ENCODE data around the gene AKAP13. TPM values are rescaled to one million over a fixed set of nuclear protein-coding genes. Genes with fewer than 3 reads are reported as not detected.

AKAP13 gene
- total RNA-seq (72.5 and 108 TPM in 2 replicates), polyA plus RNA-seq (53.1 and 86.9 TPM in 2 replicates)

- H3K27ac ChIP-seq, result peak within 1 kb of the TSS; percentile 97
- peaks cover 16% of the 10 kb centered on the region for H3K4me1 ChIP-seq (ENCODE audit: low read depth)
- no peaks in the 10 kb centered on the region for H3K27me3 ChIP-seq
- H3K4me3 ChIP-seq, result peak within 1 kb of the TSS; percentile 96
- no peaks in the 10 kb centered on the region for H3K9me3 ChIP-seq (ENCODE audit: low read depth)
- peak; percentile 98 to 99 for DNase-seq (ENCODE audit: low read depth in 1 of 2, low spot score in 1 of 2)
- TF ChIP-seq CTCF (IDR thresholded peaks at IDR 0.05; ENCODE audit: low read depth, low read length), result no peak
- no peaks in the 10 kb centered on the region for H3K36me3 ChIP-seq
These were observed at the start of gene AKAP13 for GRCh38 chr15:85380217-85380811. TSS of gene AKAP13 (plus strand) at chr15:85380603. CDS start at chr15:85485721, 105,118 bp downstream.

GRCh38 chr15:85330901-85331588, 49.4 kb upstream of the AKAP13 start:
- H3K4me3 ChIP-seq, result no peak overlapping the region
- peak; percentile 97 for TF ChIP-seq CTCF (IDR thresholded peaks at IDR 0.05; ENCODE audit: low read depth, low read length)
- H3K4me1 ChIP-seq (ENCODE audit: low read depth), result peaks cover 29% of the 10 kb centered on the region
- H3K9me3 ChIP-seq (ENCODE audit: low read depth), result no peaks in the 10 kb centered on the region
- peak overlapping the region; percentile 85 for H3K27ac ChIP-seq
- H3K27me3 ChIP-seq, result no peaks in the 10 kb centered on the region
- DNase-seq (ENCODE audit: low read depth in 1 of 2, low spot score in 1 of 2), result peak; percentile 92 to 95
- H3K36me3 ChIP-seq, result no peaks in the 10 kb centered on the region

- no peak for DNase-seq (ENCODE audit: low read depth in 1 of 2, low spot score in 1 of 2)
- Histone ChIP-seq H3K36me3 (no peaks in the 10 kb centered on the region), H3K4me3 (no peak overlapping the region), H3K27me3 (no peaks in the 10 kb centered on the region), H3K9me3 (ENCODE audit: low read depth) (no peaks in the 10 kb centered on the region), H3K4me1 (ENCODE audit: low read depth) (peaks cover 31% of the 10 kb centered on the region), H3K27ac (peak overlapping the region; percentile 85)
- no peak for TF ChIP-seq CTCF (IDR thresholded peaks at IDR 0.05; ENCODE audit: low read depth, low read length)
These were observed 48.6 kb upstream of the AKAP13 start for GRCh38 chr15:85331655-85332285.

GRCh38 chr15:85333132-85333831, 47.1 kb upstream of the AKAP13 start:
- Histone ChIP-seq H3K9me3 (ENCODE audit: low read depth) (no peaks in the 10 kb centered on the region), H3K27ac (no peak overlapping the region), H3K4me1 (ENCODE audit: low read depth) (peaks cover 36% of the 10 kb centered on the region), H3K27me3 (no peaks in the 10 kb centered on the region), H3K36me3 (no peaks in the 10 kb centered on the region), H3K4me3 (no peak overlapping the region)
- DNase-seq (ENCODE audit: low read depth in 1 of 2, low spot score in 1 of 2), result peak in 1 of 2 donors; percentile 96
- no peak for TF ChIP-seq CTCF (IDR thresholded peaks at IDR 0.05; ENCODE audit: low read depth, low read length)

- H3K9me3 ChIP-seq (ENCODE audit: low read depth), result no peaks in the 10 kb centered on the region
- no peak for TF ChIP-seq CTCF (IDR thresholded peaks at IDR 0.05; ENCODE audit: low read depth, low read length)
- H3K4me3 ChIP-seq, result no peak overlapping the region
- no peak for DNase-seq (ENCODE audit: low read depth in 1 of 2, low spot score in 1 of 2)
- H3K4me1 ChIP-seq (ENCODE audit: low read depth), result peaks cover 36% of the 10 kb centered on the region
- H3K36me3 ChIP-seq, result no peaks in the 10 kb centered on the region
- H3K27me3 ChIP-seq, result no peaks in the 10 kb centered on the region
- no peak overlapping the region for H3K27ac ChIP-seq
These were observed 46.2 kb upstream of the AKAP13 start for GRCh38 chr15:85334241-85334640.
